ENCODE results near the gene MRPL42. TPM values are rescaled to one million over a fixed set of nuclear protein-coding genes. Genes with fewer than 3 reads are reported as not detected.
"Not testable (repeated sequence)": the region's sequence is repeated elsewhere in the genome, so short reads cannot be mapped to it uniquely, and the experiment has no call there.

Gene MRPL42
- total RNA-seq, 1 donor from 2014 or later = 79.5 TPM

DNA sequence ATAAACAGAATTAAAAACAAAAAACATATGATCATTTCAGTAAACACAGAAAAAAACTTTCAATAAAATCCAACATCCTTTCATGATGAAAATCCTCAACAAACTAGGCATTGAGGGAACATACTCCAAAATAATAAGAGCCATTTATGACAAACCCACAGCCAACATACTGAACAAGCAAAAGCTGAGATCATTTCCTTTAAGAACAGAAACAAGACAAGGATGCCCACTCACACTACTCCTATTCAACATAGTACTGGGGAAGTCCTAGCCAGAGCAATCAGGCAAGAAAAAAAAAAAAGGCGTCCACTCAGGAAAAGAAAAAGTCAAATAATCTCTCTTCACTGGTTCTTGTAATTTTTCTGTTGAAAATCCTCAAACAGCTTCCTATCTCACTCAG, 30.1 kb downstream of the MRPL42 start:
- DNase-seq (ENCODE audit: low read depth) = no peak

DNA sequence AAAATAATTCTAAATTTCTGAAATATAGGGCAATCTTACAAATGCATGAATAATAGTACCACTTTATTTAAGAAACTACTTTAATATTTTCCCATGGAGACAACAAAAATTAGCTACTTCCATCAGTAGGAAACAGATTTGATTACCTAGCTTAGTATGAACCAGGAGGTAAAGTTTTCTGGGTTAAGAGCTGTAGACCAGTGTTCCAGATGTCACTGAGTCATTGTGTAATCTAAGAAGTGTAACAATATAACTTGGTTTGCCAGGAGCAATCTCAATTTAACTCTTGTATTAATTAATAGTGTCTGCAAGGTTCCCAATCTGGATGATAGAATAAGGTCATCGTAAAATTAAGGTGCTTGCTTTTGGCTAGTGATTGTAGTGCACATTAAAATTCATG, 31.5 kb downstream of the MRPL42 start:
- DNase-seq (ENCODE audit: low read depth) = not testable (repeated sequence)

GRCh38 chr12:93500201-93500600, 32.9 kb downstream of the MRPL42 start:
- DNase-seq (ENCODE audit: low read depth) = no peak

GRCh38 chr12:93500667-93501066, 33.4 kb downstream of the MRPL42 start:
- no peak for DNase-seq (ENCODE audit: low read depth)

DNA sequence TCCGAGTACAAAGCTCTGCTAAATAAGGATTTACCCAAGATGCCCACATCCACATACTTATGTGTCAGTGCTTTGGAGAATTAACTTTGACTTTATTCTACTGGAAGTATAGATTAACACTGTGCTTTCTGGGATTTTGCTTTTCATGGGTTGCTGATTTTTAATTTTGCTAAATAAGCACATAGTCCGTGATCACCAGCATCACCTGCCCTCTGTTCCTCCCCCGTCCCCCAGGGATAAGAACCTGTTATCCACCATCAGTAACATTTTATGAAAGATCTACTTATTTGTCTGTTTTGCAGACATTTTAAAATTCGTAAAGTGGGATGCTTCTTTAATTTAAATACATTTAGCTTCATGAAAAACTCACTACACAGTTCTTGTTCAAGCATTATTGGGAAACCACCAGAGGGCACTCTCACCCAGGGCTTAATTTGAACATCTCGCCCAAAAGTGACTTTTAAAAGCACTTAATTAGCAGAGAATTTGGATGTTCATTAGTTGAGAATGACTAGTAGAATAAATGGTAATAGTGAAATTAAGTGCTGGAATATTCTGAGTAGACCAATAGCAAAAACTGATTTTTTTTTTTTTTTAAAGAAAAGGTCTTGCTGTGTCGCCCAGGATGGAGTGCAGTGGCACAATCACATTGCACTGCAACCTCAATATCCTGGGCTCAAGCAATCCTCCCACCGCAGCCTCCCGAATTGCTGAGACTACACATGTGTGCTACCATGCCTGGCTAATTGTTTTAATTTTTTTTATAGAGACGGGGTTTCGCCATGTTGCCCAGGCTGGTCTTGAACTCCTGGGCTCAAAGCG, 35.7 kb downstream of the MRPL42 start:
- DNase-seq (ENCODE audit: low read depth) = peak; percentile 51

DNA sequence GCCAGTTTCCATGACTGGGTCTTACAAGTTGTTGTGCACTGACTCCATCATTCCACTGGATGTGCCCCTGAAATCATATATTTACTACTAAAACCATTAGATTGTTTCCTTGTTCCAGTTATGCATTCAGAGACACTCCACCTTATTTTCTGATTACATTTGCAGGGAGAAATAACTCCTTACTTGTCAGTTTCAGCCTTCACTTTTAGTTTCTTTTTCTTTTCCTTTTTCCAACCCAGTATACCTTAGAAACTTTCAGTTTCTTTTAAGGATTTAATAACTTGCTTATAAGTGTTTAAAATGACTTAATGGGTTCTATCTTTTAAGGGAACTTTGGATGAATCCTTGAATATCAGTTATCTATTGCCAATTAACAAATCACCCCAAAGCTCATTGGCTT, 39.9 kb downstream of the MRPL42 start:
- DNase-seq (ENCODE audit: low read depth) = no peak

DNA sequence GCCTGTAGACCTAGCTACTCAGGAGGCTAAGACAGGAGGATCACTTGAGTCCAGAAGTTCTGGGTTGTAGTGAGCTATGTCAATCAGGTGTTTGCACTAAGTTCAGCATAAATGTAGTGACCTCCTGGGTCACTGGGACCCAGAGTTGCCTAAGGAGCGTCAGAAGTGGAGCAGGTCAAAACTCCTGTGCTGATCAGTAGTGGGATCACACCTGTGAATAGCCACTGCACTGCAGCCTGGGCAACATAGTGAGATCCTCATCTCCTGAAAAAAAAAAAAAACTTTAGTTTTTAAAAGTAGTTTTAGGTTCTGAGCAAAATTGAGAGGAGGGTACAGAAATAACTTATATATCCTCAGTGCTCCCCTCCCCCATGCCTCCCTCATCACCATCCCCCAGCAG, 42.2 kb downstream of the MRPL42 start:
- no peak for DNase-seq (ENCODE audit: low read depth)

- peak; percentile 56 for DNase-seq (ENCODE audit: low read depth)
Measured at GRCh38 chr12:93514853-93515252, 47.5 kb downstream of the MRPL42 start.

DNA sequence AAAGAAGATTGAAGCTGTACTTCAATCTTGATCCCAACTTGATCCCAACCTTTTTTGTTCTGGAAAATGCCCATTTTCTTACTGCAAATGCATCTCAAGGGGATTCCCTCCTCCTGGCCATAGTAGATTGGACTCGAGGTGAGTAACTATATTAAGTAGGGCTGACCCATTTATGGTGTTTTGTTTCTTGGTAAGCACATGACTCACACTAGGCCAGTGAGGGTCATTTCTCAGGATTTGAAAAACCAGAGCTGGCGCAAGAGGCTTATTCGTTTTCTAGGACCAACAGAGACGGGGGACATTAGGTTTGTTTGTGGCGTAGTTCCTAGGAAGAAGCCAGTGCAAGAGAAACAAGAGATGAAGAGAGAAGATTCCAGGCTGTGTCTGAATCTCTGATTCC, 51.4 kb downstream of the MRPL42 start:
- DNase-seq (ENCODE audit: low read depth) = peak; percentile 18

DNA sequence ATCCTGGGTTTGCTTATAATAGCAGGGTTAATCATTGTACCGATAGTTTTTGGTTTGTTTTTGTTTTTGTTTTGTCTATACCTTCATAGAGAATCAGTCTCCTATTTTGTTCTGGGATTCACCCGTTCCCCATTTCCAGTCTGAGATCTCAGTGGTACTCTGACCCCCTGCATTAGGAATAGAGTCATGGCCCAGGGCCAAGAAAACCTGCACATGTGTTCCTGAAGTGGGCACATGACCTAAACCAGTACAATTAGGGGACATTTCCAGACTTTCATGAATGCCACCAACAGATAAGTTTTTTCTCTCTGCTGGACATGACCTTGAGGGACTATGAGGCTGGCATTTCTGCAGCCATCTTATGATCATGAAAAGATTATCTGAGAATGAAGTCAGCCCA, 52.5 kb downstream of the MRPL42 start:
- no peak for DNase-seq (ENCODE audit: low read depth)

- no peak for DNase-seq (ENCODE audit: low read depth)
Measured at GRCh38 chr12:93520454-93520853, 53.1 kb downstream of the MRPL42 start.

GRCh38 chr12:93521225-93522080, 54.1 kb downstream of the MRPL42 start:
- DNase-seq (ENCODE audit: low read depth) = no peak

DNA sequence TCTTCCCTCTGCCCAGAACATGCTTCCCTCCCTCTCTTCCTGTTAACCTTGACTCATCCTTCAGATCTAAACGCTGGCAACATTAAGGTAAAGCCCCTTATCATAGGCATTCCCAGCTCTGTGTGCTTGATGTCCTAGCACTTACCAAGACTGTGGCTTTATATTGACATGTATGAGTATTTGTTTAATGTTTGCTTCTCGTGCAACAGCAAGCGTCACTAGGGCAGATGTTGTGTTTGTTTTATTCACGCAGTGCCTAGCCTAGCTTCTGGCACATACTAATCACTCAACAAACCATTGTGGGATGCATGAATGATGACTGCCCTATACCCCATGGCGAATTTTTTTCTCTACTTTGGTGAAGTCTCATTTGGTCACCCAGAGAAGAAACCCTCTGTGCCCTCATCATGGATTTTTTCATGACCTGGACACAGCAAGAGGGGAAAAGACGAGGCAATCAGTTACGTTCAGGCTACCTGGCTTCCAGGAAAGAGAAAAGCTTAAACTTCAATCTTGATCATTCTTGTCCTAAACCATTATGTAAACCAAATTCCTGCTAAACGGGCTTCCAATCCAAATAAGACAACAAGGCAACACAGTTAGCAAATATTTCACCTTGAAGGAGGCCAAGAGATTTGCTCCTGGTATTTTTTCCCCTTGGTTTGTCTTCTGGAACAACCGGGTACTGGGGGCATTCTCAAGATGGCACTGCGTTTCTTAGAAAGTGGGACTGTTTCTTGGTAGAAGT, 57.2 kb downstream of the MRPL42 start:
- DNase-seq (ENCODE audit: low read depth) = no peak

DNA sequence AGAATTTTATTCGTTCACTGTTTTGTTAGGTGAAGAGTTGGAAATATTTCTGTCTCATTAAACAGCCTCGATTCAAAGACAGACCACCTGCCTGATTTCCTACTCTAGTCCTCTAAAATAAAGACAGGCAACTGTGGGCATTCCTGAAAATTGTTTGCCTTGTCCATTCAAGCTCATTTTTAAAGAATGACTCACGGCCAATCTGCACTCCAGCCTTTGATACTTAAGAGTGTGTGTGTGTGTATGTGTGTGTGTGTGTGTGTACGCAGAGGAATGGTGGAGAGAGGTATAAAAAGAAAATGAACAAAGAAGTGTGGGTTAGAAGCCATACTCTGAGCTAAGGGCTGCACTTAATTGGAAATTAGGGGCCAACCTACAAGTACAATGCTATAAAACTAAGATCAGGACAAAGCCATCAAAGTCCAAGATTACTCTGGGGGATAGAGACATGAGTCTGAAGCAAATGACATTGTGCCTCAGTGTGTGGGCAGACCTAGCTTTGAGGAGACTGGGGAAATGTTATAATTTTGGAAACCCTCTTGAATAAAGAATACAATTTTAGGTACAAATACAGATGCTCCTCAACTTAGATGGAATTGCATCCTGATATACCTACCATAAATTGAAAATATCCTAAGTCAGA, 59.6 kb downstream of the MRPL42 start:
- peak; percentile 72 for DNase-seq (ENCODE audit: low read depth)

DNA sequence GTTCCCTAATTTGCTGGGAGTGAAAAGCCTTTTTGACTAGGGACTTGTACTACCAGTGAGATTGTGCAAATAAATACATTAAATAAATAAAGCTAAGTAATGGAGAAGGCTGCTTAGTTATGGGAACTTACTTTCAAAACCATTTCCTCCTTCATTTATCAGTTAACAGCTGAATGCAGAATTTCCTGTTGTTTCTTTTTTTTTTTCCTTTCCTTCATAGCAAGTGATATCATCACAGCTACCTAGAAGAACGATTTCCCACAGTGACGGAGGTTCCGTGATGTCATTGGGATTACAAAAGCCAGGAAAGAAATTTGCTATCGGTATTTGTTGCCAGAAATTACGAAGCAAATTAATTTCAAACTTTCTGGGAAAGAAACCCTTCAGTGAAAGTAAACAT, 63.0 kb downstream of the MRPL42 start:
- no peak for DNase-seq (ENCODE audit: low read depth)

DNA sequence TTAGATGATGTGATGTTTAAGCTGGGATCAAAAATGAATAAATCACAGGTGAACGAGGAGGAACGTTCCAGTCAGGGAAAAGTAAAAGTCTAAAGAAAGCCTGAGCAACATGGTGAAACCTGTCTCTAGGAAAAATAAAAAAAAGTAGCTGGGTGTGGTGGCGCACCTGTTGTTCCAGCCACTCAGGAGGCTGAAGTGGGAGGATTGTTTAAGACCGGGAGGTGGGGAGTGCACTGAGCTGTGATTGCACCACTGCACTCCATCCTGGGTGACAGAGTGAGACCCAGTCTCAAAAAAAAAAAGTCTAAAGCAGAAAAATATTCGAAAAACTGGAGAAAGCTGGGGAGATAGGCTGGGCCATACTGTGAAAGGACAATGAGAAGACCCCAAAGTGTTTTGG, 66.0 kb downstream of the MRPL42 start:
- no peak for DNase-seq (ENCODE audit: low read depth)

GRCh38 chr12:93536111-93536765, 68.9 kb downstream of the MRPL42 start:
- no peak for DNase-seq (ENCODE audit: low read depth)

- DNase-seq (ENCODE audit: low read depth) = peak; percentile 70
Measured at GRCh38 chr12:93536766-93537488, 69.6 kb downstream of the MRPL42 start.

DNA sequence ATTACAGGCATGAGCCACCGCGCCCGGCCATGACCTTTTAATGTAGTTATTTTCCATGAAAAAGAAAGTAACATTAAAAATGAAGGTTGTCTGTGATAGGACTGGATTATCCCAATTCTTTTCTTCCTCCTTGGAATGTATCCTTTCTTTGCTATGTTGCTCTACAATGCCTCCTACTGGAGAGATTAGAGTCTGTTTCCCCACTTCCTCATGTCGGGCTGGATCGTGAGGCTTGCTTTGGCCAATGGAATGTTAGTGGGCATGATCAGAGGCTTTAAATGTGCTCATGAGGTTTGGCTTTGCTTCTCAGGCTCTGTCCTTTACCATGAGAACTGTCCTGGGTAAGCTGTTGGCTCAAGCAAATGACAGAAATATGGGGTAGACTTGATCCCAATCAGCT, 70.5 kb downstream of the MRPL42 start:
- DNase-seq (ENCODE audit: low read depth) = no peak

DNA sequence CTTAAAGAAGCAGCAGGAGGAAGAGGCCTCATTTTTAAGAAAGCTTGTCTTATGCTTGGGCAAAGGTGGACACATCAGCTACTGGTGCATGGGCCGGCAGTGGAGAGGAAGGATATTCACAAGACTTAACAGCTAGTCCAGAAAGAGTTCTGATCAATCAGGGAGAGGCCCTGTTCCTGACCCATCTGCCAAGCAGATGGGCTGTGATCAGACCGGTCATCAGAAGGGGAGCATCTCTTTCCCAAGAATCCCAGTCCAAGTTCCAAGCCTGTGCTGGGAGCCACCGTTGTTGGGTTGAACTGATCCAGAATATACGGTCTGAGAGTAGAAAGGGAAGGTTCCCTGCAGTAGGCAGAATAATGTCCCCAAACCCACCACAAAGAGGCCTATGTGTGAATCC, 72.5 kb downstream of the MRPL42 start:
- no peak for DNase-seq (ENCODE audit: low read depth)
